GM12878 (cell line): Measurements from ENCODE around the gene HTRA2. TPM values are rescaled to one million over a fixed set of nuclear protein-coding genes. Genes with fewer than 3 reads are reported as not detected.

ENCODE experiments used
- ATAC-seq: fragments of 200-7000 bp; cut with Tn5 transposase; 3 replicates; pipeline ENCODE4 v1.9.1; 2020; ENCODE audit warnings: mild to moderate bottlenecking, moderate library complexity
- BruUV-seq: library from RNA; stranded (reverse); fragments of 400-500 nt; replicated peaks from 2 replicates; lab custom pipeline; 2021; lab: Mats Ljungman, UMichigan
- CTCF ChIA-PET: fragments of 300-600 bp; sonication (Branson Sonifier 250); formaldehyde crosslinking; extraction: SDS; loops from one replicate; lab custom pipeline; 2021; ENCODE audit warnings: inconsistent platforms; lab: Yijun Ruan, JAX
- POLR2A ChIA-PET: fragments of 350-600 bp; formaldehyde crosslinking; extraction: SDS; loops from one replicate; lab custom pipeline; 2021; ENCODE audit warnings: inconsistent platforms; lab: Charles Lee
- RAD21 ChIA-PET: fragments of 300-600 bp; sonication (Branson Sonifier 250); formaldehyde crosslinking; loops from one replicate; lab custom pipeline; 2023; ENCODE audit warnings: antibody characterized with exemption; ENCODE audit not compliant: unreplicated experiment; lab: Charles Lee
- SMC1A ChIA-PET: fragments of 300-600 bp; sonication (Branson Sonifier 250); formaldehyde crosslinking; loops from one replicate; lab custom pipeline; 2023; ENCODE audit not compliant: unreplicated experiment, uncharacterized antibody; lab: Charles Lee
- DNase-seq: peaks from one replicate; pipeline ENCODE4 v3.0.0-alpha.2; 2011; ENCODE audit warnings: low read depth, low spot score
- FAIRE-seq: peaks from 3 replicates; lab custom pipeline; 2011; peaks lifted over from hg19 to GRCh38; lab: Jason Lieb, UNC
- H2AFZ ChIP-seq: 2 replicates; pipeline ENCODE4 v1.6.0; 2011; ENCODE audit warnings: low read depth, low read length, control low read depth; ENCODE audit not compliant: control insufficient read depth
- H3K27ac ChIP-seq: 2 replicates; pipeline ENCODE4 v1.5.1; 2011; ENCODE audit warnings: control low read depth; ENCODE audit not compliant: control insufficient read depth, insufficient read depth
- H3K27me3 ChIP-seq, 2 experiments: replicated peaks in 1 of 2; 2 replicates each; pipeline versions ENCODE4 v1.6.0 to v1.6.1; 2011; ENCODE audit warnings: low read length in 1 of 2; ENCODE audit not compliant: control insufficient read depth in 2 of 2, insufficient read depth in 2 of 2
- H3K36me3 ChIP-seq, 2 experiments: 2 replicates each; pipeline ENCODE4 v1.5.1; 2011; ENCODE audit warnings: low read length in 1 of 2; ENCODE audit not compliant: control insufficient read depth in 2 of 2, insufficient read depth in 2 of 2
- H3K4me1 ChIP-seq: 2 replicates; pipeline ENCODE4 v1.6.1; 2011; ENCODE audit warnings: mild to moderate bottlenecking, low read length, moderate library complexity, mixed read lengths; ENCODE audit not compliant: control insufficient read depth, insufficient read depth
- H3K4me2 ChIP-seq: 2 replicates; pipeline ENCODE4 v1.6.0; 2011; ENCODE audit warnings: control low read depth; ENCODE audit not compliant: control insufficient read depth, insufficient read depth
- H3K4me3 ChIP-seq: fragments of 200-600 bp; sonication (generic); 2 replicates; pipeline ENCODE4 v1.5.1; 2016
- H3K79me2 ChIP-seq: 2 replicates; pipeline ENCODE4 v1.6.0; 2011; ENCODE audit warnings: low read length; ENCODE audit not compliant: control insufficient read depth, insufficient read depth
- H3K9ac ChIP-seq: 2 replicates; pipeline ENCODE4 v1.8.0; 2011; ENCODE audit warnings: low read length, control low read depth, mixed read lengths; ENCODE audit not compliant: control insufficient read depth, insufficient read depth
- H3K9me3 ChIP-seq: replicated peaks from 3 replicates; pipeline ENCODE4 v1.5.1; 2011; ENCODE audit warnings: mild to moderate bottlenecking, low read length; ENCODE audit not compliant: control insufficient read depth, insufficient read depth
- H4K20me1 ChIP-seq: 2 replicates; pipeline ENCODE4 v1.6.0; 2011; ENCODE audit not compliant: control insufficient read depth, insufficient read depth
- DPF2 ChIP-seq: fragments of 450-650 bp; IDR thresholded peaks from 2 replicates; pipeline ENCODE4 v1.6.1; 2017; ENCODE audit warnings: mild to moderate bottlenecking
- NBN ChIP-seq: fragments of 450-650 bp; IDR thresholded peaks from 2 replicates; pipeline ENCODE4 v1.6.1; 2016
- PML ChIP-seq: IDR thresholded peaks from 2 replicates; pipeline ENCODE4 v1.6.1; 2012; ENCODE audit warnings: low read length, inconsistent platforms
- RFX5 ChIP-seq: IDR thresholded peaks from 2 replicates; pipeline ENCODE4 v1.6.1; 2011; ENCODE audit warnings: low read depth, low read length, improper control_type of control experiment
- SUZ12 ChIP-seq: fragments of 200-600 bp; sonication (generic); IDR thresholded peaks from one replicate; pipeline ENCODE4 v1.6.1; 2018; ENCODE audit warnings: antibody characterized with exemption, mild to moderate bottlenecking; ENCODE audit not compliant: unreplicated experiment
- TAF1 ChIP-seq: IDR thresholded peaks from 2 replicates; pipeline ENCODE4 v1.6.1; 2011; ENCODE audit warnings: mild to moderate bottlenecking, low read depth, low read length, borderline replicate concordance
- WRNIP1 ChIP-seq: IDR thresholded peaks from 2 replicates; pipeline ENCODE4 v1.6.1; 2011; ENCODE audit warnings: low read depth, low read length, improper control_type of control experiment, borderline replicate concordance
- YBX1 ChIP-seq: fragments of 450-650 bp; IDR thresholded peaks from 2 replicates; pipeline ENCODE4 v1.6.1; 2016; ENCODE audit warnings: antibody characterized with exemption
- ZNF217 ChIP-seq: fragments of 450-650 bp; IDR thresholded peaks from 2 replicates; pipeline ENCODE4 v1.6.1; 2017; ENCODE audit warnings: antibody characterized with exemption, mild to moderate bottlenecking
- WGBS: methylation state at CpG from one replicate; pipeline ENCODE4 v1.1.6; 2016; ENCODE audit warnings: low lambda C conversion rate; ENCODE audit not compliant: insufficient replicate concordance, insufficient coverage; ENCODE audit errors: missing lambda C conversion rate; 5-methylcytosine and 5-hydroxymethylcytosine counted together
- in situ Hi-C: fragments of 300-500 bp; cut with MboI; formaldehyde crosslinking; loops from 9 replicates; pipeline ENCODE4 v1.14.3; 2018; ENCODE audit warnings: mixed read lengths
- intact Hi-C: fragments of 100-400 bp; cut with micrococcal nuclease; formaldehyde crosslinking; loops from one replicate; pipeline ENCODE4 v1.14.2; 2022; ENCODE audit not compliant: unreplicated experiment
- polyA plus RNA-seq, 11 experiments: library from polyadenylated mRNA; depleted of rRNA in 4 of 11; unstranded in 6 of 11; stranded (reverse) in 5 of 11; fragments of >200 nt; fragmentation: Nextera tagmentation in 4 of 11; fragmentation: Illumina TruSeq in 1 of 11; extraction: Ambion mirVana in 4 of 11; extraction: Trizol in 1 of 11; gene quantifications; 1 replicate in 1 of 11; 2 replicates in 10 of 11; pipeline versions ENCODE4 v1.2.1 to v1.2.3, GENCODE V29; 2011 to 2016; ENCODE audit warnings: inconsistent platforms in 2 of 11, missing spikeins in 2 of 11, low read depth in 1 of 11
- total RNA-seq, 4 experiments: library from RNA; depleted of rRNA in 3 of 4; stranded (reverse); fragments of >200 nt in 3 of 4; fragmentation: Illumina TruSeq in 1 of 4; extraction: Trizol in 1 of 4; gene quantifications; 2 replicates each; pipeline versions ENCODE4 v1.2.1 to v1.2.3, GENCODE V29; 2013 to 2021
- TF ChIP-seq, protein P1 (sequence below), 3 experiments: IDR thresholded peaks in 2 of 3; conservative IDR thresholded peaks in 1 of 3; 2 replicates each; pipeline ENCODE4 v1.5.1; 2011; ENCODE audit warnings: low read depth in 3 of 3, low read length in 3 of 3, mild to moderate bottlenecking in 3 of 3, control low read depth in 2 of 3, moderate library complexity in 2 of 3, inconsistent platforms in 1 of 3, mixed read lengths in 1 of 3; ENCODE audit not compliant: control insufficient read depth in 2 of 3, insufficient read depth in 1 of 3; ENCODE audit errors: extremely low read depth in 1 of 3

HTRA2 gene
- total and polyA plus RNA-seq, 10 of the 15 experiments (the other 5 are each of a cell fraction or from before 2014, with no cell fraction given): 42.3 to 73.9 (median 54.6) TPM

DNA sequence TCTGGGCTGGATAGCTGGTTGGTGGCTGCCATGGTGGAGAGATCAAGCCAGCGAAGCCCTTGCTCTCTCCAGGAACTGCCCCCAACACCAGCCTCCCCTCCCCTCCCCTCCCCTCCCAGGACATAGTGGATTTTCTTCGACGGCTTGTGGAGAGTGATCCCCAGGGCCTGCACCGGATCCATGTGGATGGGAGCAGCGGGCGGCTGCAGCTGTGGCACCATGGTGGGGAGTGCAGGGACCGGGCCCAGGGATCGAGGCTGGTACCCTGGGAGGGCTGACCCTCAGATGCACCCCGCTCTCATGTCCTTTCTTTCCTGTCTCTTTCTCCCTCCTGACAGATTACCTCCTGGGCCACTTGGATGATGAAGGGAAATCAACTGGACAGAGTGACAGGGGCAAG lies 39.8 kb upstream of the HTRA2 start:
- WGBS: 96% methylated on average over 8 of the region's 9 CpGs
- Histone ChIP-seq H3K27me3 (no peaks in the 10 kb centered on the region), H3K4me2 (no peak overlapping the region), H2AFZ (no peak overlapping the region), H3K4me1 (no peaks in the 10 kb centered on the region), H3K9ac (no peak overlapping the region), H3K9me3 (no peaks in the 10 kb centered on the region), H4K20me1 (no peaks in the 10 kb centered on the region), H3K4me3 (no peak overlapping the region), H3K36me3 (peaks cover 12 to 13% of the 10 kb centered on the region in 2 experiments), H3K27ac (no peak overlapping the region), H3K79me2 (no peaks in the 10 kb centered on the region)
- ChIA-PET CTCF (interaction anchor here (0.9 to 19.4 kb wide), 2 partner anchors 42 to 98 kb away, joined by 5 to 280 read pairs; no protein-coding TSS in a partner anchor), RAD21 (no interaction called here), POLR2A (interaction anchor here (1.0 kb wide), 1 partner anchor 21 kb away, joined by 3 read pairs; no protein-coding TSS in a partner anchor), SMC1A (interaction anchor here (1.0 to 1.9 kb wide), 3 partner anchors 13 to 97 kb away, joined by 4 to 5 read pairs (median 4); partner anchors contain the start of genes AUP1 and HTRA2)
- FAIRE-seq: no peak
- ATAC-seq: no peak
- intact Hi-C loops: no loop called here
- no TSS peak for BruUV-seq
- TF ChIP-seq, protein P1, sequence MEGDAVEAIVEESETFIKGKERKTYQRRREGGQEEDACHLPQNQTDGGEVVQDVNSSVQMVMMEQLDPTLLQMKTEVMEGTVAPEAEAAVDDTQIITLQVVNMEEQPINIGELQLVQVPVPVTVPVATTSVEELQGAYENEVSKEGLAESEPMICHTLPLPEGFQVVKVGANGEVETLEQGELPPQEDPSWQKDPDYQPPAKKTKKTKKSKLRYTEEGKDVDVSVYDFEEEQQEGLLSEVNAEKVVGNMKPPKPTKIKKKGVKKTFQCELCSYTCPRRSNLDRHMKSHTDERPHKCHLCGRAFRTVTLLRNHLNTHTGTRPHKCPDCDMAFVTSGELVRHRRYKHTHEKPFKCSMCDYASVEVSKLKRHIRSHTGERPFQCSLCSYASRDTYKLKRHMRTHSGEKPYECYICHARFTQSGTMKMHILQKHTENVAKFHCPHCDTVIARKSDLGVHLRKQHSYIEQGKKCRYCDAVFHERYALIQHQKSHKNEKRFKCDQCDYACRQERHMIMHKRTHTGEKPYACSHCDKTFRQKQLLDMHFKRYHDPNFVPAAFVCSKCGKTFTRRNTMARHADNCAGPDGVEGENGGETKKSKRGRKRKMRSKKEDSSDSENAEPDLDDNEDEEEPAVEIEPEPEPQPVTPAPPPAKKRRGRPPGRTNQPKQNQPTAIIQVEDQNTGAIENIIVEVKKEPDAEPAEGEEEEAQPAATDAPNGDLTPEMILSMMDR (IDR thresholded peaks at IDR 0.05 in 2 of 3, conservative IDR thresholded peaks at IDR 0.05 in 1 of 3; ENCODE audit: control insufficient read depth in 2 of 3, extremely low read depth in 1 of 3, insufficient read depth in 1 of 3, low read depth in 3 of 3, low read length in 3 of 3): no peak
- TF ChIP-seq PML (no peak), SUZ12 (no peak), NBN (no peak), WRNIP1 (no peak), TAF1 (no peak), RFX5 (no peak), DPF2 (no peak), ZNF217 (no peak), YBX1 (no peak)
- DNase-seq: no peak
- in situ Hi-C loops: loop anchor here (10.0 kb wide), 1 partner anchor 95 kb away; no protein-coding TSS in a partner anchor
